Neural progenitor cell (in vitro differentiated cells): ENCODE results near the gene SUSD2.

Experiments used
- CTCF ChIP-seq: fragments of 200-600 bp; sonication (generic); IDR thresholded peaks from 2 replicates; pipeline ENCODE4 v1.5.1; 2017; ENCODE audit warnings: antibody characterized with exemption, mild to moderate bottlenecking
- EZH2 ChIP-seq: fragments of 200-600 bp; sonication (generic); IDR thresholded peaks from 2 replicates; pipeline ENCODE4 v1.6.1; 2017; ENCODE audit warnings: antibody characterized with exemption, mild to moderate bottlenecking, moderate library complexity

- TF ChIP-seq CTCF, result no peak
- no peak for TF ChIP-seq EZH2
Measured at GRCh38 chr22:24176040-24176439, 5.2 kb upstream of the SUSD2 start.
